Upper lobe of left lung (tissue), 6 donors: ENCODE data around the gene ANKRD30A. TPM values are rescaled to one million over a fixed set of nuclear protein-coding genes. Genes with fewer than 3 reads are reported as not detected.
A peak's percentile ranks its signal among the peaks of the same experiment; 100 is the strongest.

Experiments
- ATAC-seq, 2 donors: fragments of 200-7000 bp; cut with Tn5 transposase; one replicate each; pipeline ENCODE4 v1.9.1; 2022; ENCODE audit warnings: mild to moderate bottlenecking in 2 of 2, moderate library complexity in 2 of 2; ENCODE audit not compliant: low FRiP score in 2 of 2
- DNase-seq, 2 donors: peaks; one replicate each; pipeline ENCODE4 v3.0.0-alpha.2; 2019 to 2020
- H3K27ac ChIP-seq, 4 donors: fragments of 200-600 bp; sonication (generic); one replicate each; pipeline ENCODE4 v1.5.1; 2016 to 2019
- H3K27me3 ChIP-seq, 4 donors: fragments of 200-600 bp; sonication (generic); one replicate each; pipeline ENCODE4 v1.5.1; 2017 to 2019
- H3K36me3 ChIP-seq, 4 donors: fragments of 200-600 bp; sonication (generic); one replicate each; pipeline ENCODE4 v1.5.1; 2016 to 2019
- H3K4me1 ChIP-seq, 4 donors: fragments of 200-600 bp; sonication (generic); one replicate each; pipeline ENCODE4 v1.5.1; 2018 to 2019
- H3K4me3 ChIP-seq, 4 donors: fragments of 200-600 bp; sonication (generic); one replicate each; pipeline ENCODE4 v1.5.1; 2017 to 2019; ENCODE audit warnings: mild to moderate bottlenecking in 2 of 4, moderate library complexity in 1 of 4
- H3K9me3 ChIP-seq, 4 donors: fragments of 200-600 bp; sonication (generic); one replicate each; pipeline ENCODE4 v1.5.1; 2018 to 2019
- CTCF ChIP-seq, 6 experiments: fragments of 450-650 bp in 4 of 6; fragments of 200-600 bp in 2 of 6; sonication (generic) in 2 of 6; IDR thresholded peaks; one replicate each; pipeline ENCODE4 v1.5.1; 2016 to 2019; ENCODE audit warnings: antibody characterized with exemption in 6 of 6
- EP300 ChIP-seq, 4 donors: sonication (generic); formaldehyde crosslinking; IDR thresholded peaks; one replicate each; pipeline ENCODE4 v1.5.1; 2017; ENCODE audit warnings: antibody characterized with exemption in 4 of 4, control low read depth in 2 of 4
- POLR2A ChIP-seq, 4 donors: fragments of 450-650 bp; IDR thresholded peaks; one replicate each; pipeline ENCODE4 v1.5.1; 2016 to 2017; ENCODE audit warnings: antibody characterized with exemption in 4 of 4, mild to moderate bottlenecking in 2 of 4
- POLR2AphosphoS5 ChIP-seq, 2 donors: sonication (generic); formaldehyde crosslinking; IDR thresholded peaks; one replicate each; pipeline ENCODE4 v1.5.1; 2017; ENCODE audit warnings: antibody characterized with exemption in 2 of 2
- whole genome bisulfite sequencing, 2 donors: methylation state at CpG; one replicate each; pipeline ENCODE4 v1.1.5; 2017 to 2018; 5-methylcytosine and 5-hydroxymethylcytosine counted together
- total RNA-seq, 6 donors: library from RNA; depleted of rRNA in 4 of 6; stranded (reverse); fragments of >200 nt in 4 of 6; gene quantifications; one replicate each; pipeline versions ENCODE4 v1.1.0 to v1.2.1, GENCODE V29; 2016 to 2021
- donor health status: DM: no; HTN: no; CAD: no; lungs with moderate emphysema.
- donor health status: DM: no; HTN: yes; CAD: no; lungs with severe emphysema.

ANKRD30A gene
- total RNA-seq, 6 donors from 2014 or later = not detected

- 85 to 95% methylated on average over 11 to 18 of the region's 18 CpGs for WGBS, 2 donors
- TF ChIP-seq CTCF (IDR thresholded peaks at IDR 0.05) (no peak), POLR2AphosphoS5 (IDR thresholded peaks at IDR 0.05) (no peak)
- Histone ChIP-seq H3K36me3 (no peaks in the 10 kb centered on the region), H3K4me3 (no peak overlapping the region), H3K9me3 (peaks cover 0 to 17% (median 0%) of the 10 kb centered on the region in 4 donors), H3K27me3 (no peaks in the 10 kb centered on the region), H3K4me1 (no peaks in the 10 kb centered on the region), H3K27ac (no peak overlapping the region)
- ATAC-seq = peak in 1 of 2 donors; percentile 62
- peak in 1 of 2 donors; percentile 74 for DNase-seq
These were observed 159.7 kb downstream of the ANKRD30A start for GRCh38 chr10:37285063-37285462.

- DNase-seq (no peak), ATAC-seq (no peak)
These were observed 164.6 kb downstream of the ANKRD30A start for GRCh38 chr10:37289833-37290464.

DNA sequence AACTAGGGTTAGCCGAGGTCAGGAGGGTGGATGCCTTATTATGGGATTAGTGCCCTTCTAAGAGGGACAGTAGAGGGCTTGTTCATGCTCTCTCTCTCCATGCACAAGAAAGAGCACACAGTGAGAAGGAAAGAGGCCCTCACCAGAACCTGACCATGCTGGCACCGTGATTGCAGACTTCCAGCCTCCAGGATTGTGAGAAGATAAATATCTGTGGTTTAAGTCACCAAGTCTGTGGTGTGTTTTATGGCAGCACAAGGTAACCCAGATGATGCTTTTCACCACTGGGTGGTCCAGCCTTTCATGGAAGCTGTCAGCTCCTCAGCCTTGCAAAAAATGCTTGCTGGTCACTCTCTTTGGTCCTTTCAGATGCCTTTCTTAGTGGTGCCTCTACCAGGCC, 175.9 kb downstream of the ANKRD30A start:
- TF ChIP-seq POLR2AphosphoS5 (IDR thresholded peaks at IDR 0.05) (no peak), CTCF (IDR thresholded peaks at IDR 0.05) (no peak), POLR2A (IDR thresholded peaks at IDR 0.05) (no peak), EP300 (IDR thresholded peaks at IDR 0.05) (no peak)
- H3K27me3 ChIP-seq = no peaks in the 10 kb centered on the region

More at GRCh38 chr10:37289833-37290464, 164.6 kb downstream of the ANKRD30A start:
- Histone ChIP-seq H3K27ac (no peak overlapping the region), H3K4me1 (no peaks in the 10 kb centered on the region), H3K4me3 (no peak overlapping the region), H3K36me3 (no peaks in the 10 kb centered on the region), H3K9me3 (peaks cover 0 to 10% (median 0%) of the 10 kb centered on the region in 4 donors), H3K27me3 (no peaks in the 10 kb centered on the region)
- TF ChIP-seq POLR2AphosphoS5 (IDR thresholded peaks at IDR 0.05) (no peak), POLR2A (IDR thresholded peaks at IDR 0.05) (no peak), EP300 (IDR thresholded peaks at IDR 0.05) (no peak), CTCF (IDR thresholded peaks at IDR 0.05) (no peak)
- 61 to 82% methylated on average over 4 of the region's 4 CpGs for WGBS, 2 donors

GRCh38 chr10:37304036-37304435, 178.6 kb downstream of the ANKRD30A start:
- WGBS, 2 donors = 68 to 76% methylated on average over 2 of the region's 2 CpGs
- Histone ChIP-seq H3K9me3 (peaks cover 0 to 6% (median 1%) of the 10 kb centered on the region in 4 donors), H3K27ac (no peak overlapping the region), H3K4me3 (no peak overlapping the region), H3K36me3 (no peaks in the 10 kb centered on the region), H3K27me3 (no peaks in the 10 kb centered on the region), H3K4me1 (no peaks in the 10 kb centered on the region)
- TF ChIP-seq POLR2AphosphoS5 (IDR thresholded peaks at IDR 0.05) (no peak), CTCF (IDR thresholded peaks at IDR 0.05) (no peak), EP300 (IDR thresholded peaks at IDR 0.05) (no peak), POLR2A (IDR thresholded peaks at IDR 0.05) (no peak)
- DNase-seq (no peak), ATAC-seq (no peak)

More for the DNA sequence above, 175.9 kb downstream of the ANKRD30A start:
- WGBS, 2 donors = 67 to 72% methylated on average over 2 of the region's 2 CpGs
- no peak for DNase-seq
- H3K9me3 ChIP-seq = peaks cover 0 to 6% (median 1%) of the 10 kb centered on the region in 4 donors
- H3K36me3 ChIP-seq = no peaks in the 10 kb centered on the region
- no peak overlapping the region for H3K27ac ChIP-seq
- no peak for ATAC-seq
- H3K4me1 ChIP-seq = no peaks in the 10 kb centered on the region
- no peak overlapping the region for H3K4me3 ChIP-seq

DNA sequence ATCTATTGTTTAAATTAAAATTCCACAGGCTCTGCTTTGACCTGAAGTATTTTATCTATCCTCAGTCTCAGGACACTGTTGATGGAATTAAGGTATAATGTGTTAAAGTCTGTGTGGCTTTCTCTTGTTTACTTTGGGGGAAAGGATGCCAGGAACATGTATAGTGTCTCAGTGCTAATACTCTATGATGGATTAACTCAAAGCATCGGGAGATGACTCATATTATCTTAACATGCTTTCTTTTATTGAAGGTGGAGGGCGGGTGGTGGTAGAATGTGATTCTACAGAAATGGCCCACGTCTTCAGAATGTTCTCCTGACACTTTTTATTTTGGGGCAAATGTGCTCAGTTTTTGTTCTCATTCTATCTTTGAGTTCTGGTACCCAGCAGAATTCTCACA, 189.0 kb downstream of the ANKRD30A start:
- H3K27ac ChIP-seq = no peak overlapping the region
- no peaks in the 10 kb centered on the region for H3K9me3 ChIP-seq
- TF ChIP-seq CTCF (IDR thresholded peaks at IDR 0.05) = no peak
- TF ChIP-seq POLR2AphosphoS5 (IDR thresholded peaks at IDR 0.05) = no peak
- TF ChIP-seq EP300 (IDR thresholded peaks at IDR 0.05) = no peak
- TF ChIP-seq POLR2A (IDR thresholded peaks at IDR 0.05) = no peak
- WGBS, 2 donors = 65 to 75% methylated on average over 3 of the region's 3 CpGs
- H3K4me1 ChIP-seq = no peaks in the 10 kb centered on the region
- no peak for ATAC-seq
- no peak overlapping the region for H3K4me3 ChIP-seq
- no peak for DNase-seq
- no peaks in the 10 kb centered on the region for H3K27me3 ChIP-seq
- no peaks in the 10 kb centered on the region for H3K36me3 ChIP-seq
